Neural crest cell (in vitro differentiated cells): ENCODE measurements around the gene PPP6R1. TPM values are rescaled to one million over a fixed set of nuclear protein-coding genes. Genes with fewer than 3 reads are reported as not detected.

ENCODE experiments used
- DNase-seq: peaks from one replicate; pipeline ENCODE4 v3.0.0; 2021; ENCODE audit warnings: low read depth, mixed read lengths, low spot score
- H3K27ac Mint-ChIP-seq: one replicate; pipeline ENCODE4 v1.8.0; 2021; ENCODE audit warnings: mild to moderate bottlenecking, mixed read lengths; ENCODE audit not compliant: unreplicated experiment
- H3K27me3 Mint-ChIP-seq: 2 replicates; pipeline ENCODE4 v1.8.0; 2021; ENCODE audit warnings: low read depth, mild to moderate bottlenecking, mixed read lengths
- H3K36me3 Mint-ChIP-seq: 2 replicates; pipeline ENCODE4 v1.8.0; 2021; ENCODE audit warnings: low read depth, mild to moderate bottlenecking, mixed read lengths
- H3K4me1 Mint-ChIP-seq: 2 replicates; pipeline ENCODE4 v1.8.0; 2021; ENCODE audit warnings: mixed read lengths
- H3K4me3 Mint-ChIP-seq: one replicate; pipeline ENCODE4 v1.8.0; 2021; ENCODE audit warnings: mild to moderate bottlenecking, mixed read lengths
- H3K9me3 Mint-ChIP-seq: 2 replicates; pipeline ENCODE4 v1.8.0; 2021; ENCODE audit warnings: mixed read lengths
- total RNA-seq: library from RNA; stranded (reverse); gene quantifications from 2 replicates; pipeline ENCODE4 v1.2.1, GENCODE V29; 2021
- TF ChIP-seq, protein P1 (sequence below): fragments of 200-600 bp; sonication (generic); conservative IDR thresholded peaks from 2 replicates; pipeline ENCODE4 v1.5.0; 2021; ENCODE audit warnings: antibody characterized with exemption, mild to moderate bottlenecking

The PPP6R1 gene
- total RNA-seq, 1 donor from 2014 or later, result 73.1 TPM

DNA sequence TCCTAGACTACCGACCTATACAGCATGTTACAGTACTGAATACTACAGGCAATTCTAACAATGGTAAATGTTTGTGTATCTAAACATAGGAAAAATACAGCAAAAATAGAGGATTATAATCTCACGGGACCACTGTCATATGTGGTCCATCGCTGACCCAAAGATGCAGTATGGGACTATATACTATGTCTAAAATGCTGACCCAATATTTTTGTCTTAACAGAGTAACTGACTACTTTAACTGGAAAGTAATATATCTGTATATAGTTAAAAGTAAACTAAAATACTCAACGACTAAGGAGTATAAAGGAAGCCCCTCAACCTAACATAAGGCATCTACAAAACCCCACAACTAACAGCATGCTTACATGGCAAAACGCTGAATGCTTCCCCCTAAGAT, 25.8 kb downstream of the PPP6R1 start:
- TF ChIP-seq, protein P1, sequence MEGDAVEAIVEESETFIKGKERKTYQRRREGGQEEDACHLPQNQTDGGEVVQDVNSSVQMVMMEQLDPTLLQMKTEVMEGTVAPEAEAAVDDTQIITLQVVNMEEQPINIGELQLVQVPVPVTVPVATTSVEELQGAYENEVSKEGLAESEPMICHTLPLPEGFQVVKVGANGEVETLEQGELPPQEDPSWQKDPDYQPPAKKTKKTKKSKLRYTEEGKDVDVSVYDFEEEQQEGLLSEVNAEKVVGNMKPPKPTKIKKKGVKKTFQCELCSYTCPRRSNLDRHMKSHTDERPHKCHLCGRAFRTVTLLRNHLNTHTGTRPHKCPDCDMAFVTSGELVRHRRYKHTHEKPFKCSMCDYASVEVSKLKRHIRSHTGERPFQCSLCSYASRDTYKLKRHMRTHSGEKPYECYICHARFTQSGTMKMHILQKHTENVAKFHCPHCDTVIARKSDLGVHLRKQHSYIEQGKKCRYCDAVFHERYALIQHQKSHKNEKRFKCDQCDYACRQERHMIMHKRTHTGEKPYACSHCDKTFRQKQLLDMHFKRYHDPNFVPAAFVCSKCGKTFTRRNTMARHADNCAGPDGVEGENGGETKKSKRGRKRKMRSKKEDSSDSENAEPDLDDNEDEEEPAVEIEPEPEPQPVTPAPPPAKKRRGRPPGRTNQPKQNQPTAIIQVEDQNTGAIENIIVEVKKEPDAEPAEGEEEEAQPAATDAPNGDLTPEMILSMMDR, result no peak
- H3K4me3 Mint-ChIP-seq, result no peak overlapping the region
- no peaks in the 10 kb centered on the region for H3K9me3 Mint-ChIP-seq
- H3K36me3 Mint-ChIP-seq, result peaks cover 16% of the 10 kb centered on the region
- no peaks in the 10 kb centered on the region for H3K4me1 Mint-ChIP-seq
- H3K27me3 Mint-ChIP-seq, result no peaks in the 10 kb centered on the region
- no peak for DNase-seq
- no peak overlapping the region for H3K27ac Mint-ChIP-seq

DNA sequence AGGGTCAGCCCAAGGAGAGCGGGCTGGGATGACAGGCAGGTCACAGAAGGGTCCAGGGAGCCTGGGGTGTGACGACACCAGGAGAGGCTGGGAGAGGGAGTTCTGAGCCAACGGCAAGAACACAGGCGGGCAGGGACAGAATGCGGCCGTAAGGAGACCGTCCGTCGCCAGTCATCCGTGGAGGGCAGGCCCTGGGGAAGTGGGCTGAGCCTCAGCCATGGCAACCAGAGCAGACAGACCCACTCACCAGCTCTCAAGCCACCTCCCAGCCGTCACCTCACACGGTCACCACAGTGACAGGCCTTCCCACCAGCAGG, 26.6 kb downstream of the PPP6R1 start:
- Mint-ChIP-seq H3K4me3 (no peak overlapping the region), H3K27ac (peak overlapping the region; percentile 57), H3K27me3 (no peaks in the 10 kb centered on the region), H3K9me3 (no peaks in the 10 kb centered on the region), H3K36me3 (peaks cover 12% of the 10 kb centered on the region), H3K4me1 (no peaks in the 10 kb centered on the region)
- TF ChIP-seq, protein P1, result no peak
- DNase-seq, result no peak

DNA sequence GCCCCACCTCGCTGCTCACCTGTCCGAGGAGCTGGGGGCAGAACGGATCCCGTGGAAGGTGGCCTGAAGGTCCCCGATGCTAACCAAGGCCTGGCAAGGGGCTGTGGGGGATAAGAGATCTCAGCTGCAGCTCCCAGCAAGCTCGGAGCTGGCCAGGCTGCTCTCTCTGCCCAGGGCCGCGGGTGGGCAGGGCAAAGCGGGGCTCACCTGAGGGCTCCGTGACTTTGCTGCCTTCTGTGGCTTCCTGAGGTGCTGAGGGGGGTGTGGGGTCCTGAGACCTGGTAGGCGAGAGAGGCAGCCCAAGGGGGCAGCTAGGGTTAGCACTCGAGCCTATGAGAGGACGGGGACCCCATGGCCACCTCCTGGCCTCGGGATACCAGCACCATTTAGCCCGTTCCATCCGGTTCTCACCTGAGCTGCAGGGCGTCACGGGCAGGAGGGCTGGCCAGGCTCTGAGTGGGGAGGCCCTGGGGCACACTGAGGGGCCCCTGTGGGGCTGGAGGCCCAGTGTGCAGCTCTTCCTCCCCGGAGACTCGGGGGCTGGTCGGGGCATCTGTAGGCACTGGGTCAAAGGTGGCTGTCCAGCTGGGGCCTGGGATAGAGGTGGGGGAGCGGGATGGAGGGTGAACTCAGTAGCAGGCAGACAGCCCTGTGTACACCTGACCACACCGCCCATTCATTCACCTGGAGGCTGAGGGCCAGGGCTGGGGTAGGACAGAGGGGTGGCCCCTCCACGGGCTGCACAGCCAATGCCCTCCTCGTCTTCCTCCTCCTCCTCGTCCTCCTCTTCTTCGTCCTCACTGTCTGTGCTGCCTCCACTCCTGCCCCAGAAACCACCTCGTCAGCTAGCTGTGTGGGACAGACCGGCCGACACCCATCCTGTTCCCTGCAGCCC, 27.2 kb downstream of the PPP6R1 start:
- Mint-ChIP-seq H3K36me3 (peaks cover 9% of the 10 kb centered on the region), H3K27ac (no peak overlapping the region), H3K4me1 (no peaks in the 10 kb centered on the region), H3K27me3 (no peaks in the 10 kb centered on the region), H3K4me3 (no peak overlapping the region), H3K9me3 (no peaks in the 10 kb centered on the region)
- TF ChIP-seq, protein P1, result no peak
- no peak for DNase-seq

DNA sequence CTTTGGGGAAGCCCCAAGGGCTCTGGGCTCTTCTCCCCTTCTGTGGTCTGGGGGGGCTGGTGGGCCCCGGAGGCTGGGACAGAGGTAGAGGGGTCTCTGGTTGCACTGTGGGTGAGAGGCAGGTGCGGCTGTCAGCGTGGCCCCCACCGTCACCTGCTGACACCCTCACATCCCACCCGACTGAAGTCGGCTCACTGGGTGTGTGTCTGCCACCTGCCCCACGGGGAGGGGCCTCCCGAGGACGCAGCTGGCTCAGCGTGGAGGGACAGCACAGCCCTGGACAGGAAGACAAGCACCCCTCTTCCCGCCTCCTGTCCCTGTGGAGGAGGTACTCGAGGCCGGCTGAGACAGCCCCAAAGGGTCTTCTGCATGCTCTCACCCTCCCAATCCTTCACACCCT, 28.0 kb downstream of the PPP6R1 start:
- DNase-seq, result no peak
- Mint-ChIP-seq H3K36me3 (peaks cover 5% of the 10 kb centered on the region), H3K9me3 (no peaks in the 10 kb centered on the region), H3K27ac (no peak overlapping the region), H3K4me3 (no peak overlapping the region), H3K4me1 (no peaks in the 10 kb centered on the region), H3K27me3 (no peaks in the 10 kb centered on the region)
- TF ChIP-seq, protein P1, result no peak

DNA sequence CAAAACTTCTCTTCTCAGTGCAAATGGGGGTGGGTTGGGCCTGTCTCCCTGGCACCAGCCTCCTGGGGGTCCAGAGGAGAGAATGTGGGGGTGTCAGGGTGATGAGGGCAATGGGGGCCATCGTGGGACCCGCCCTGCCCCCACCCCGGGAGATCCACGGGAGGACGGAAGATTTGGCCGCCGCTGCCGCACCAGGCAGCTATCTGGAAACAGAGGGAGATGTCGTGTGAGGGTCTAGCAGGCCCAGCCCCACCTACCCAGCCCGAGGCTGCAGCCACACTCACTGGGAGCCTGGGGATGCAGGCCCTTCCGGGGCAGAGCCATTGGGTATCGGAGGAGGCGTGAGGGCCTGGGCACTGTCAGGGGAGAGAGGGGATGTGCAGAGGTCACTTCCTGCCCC, 28.5 kb downstream of the PPP6R1 start:
- no peaks in the 10 kb centered on the region for H3K27me3 Mint-ChIP-seq
- peaks cover 5% of the 10 kb centered on the region for H3K36me3 Mint-ChIP-seq
- H3K4me3 Mint-ChIP-seq, result no peak overlapping the region
- TF ChIP-seq, protein P1, result no peak
- H3K27ac Mint-ChIP-seq, result no peak overlapping the region
- no peak for DNase-seq
- no peaks in the 10 kb centered on the region for H3K4me1 Mint-ChIP-seq
- H3K9me3 Mint-ChIP-seq, result no peaks in the 10 kb centered on the region
